HG03045 (cell line): ENCODE results near the gene C1GALT1C1L.
A peak's percentile ranks its signal among the peaks of the same experiment; 100 is the strongest.
"Not testable (repeated sequence)": the region's sequence is repeated elsewhere in the genome, so short reads cannot be mapped to it uniquely, and the experiment has no call there.

Experiments
- ATAC-seq: cut with Tn5 transposase; IDR thresholded peaks from one replicate; pipeline ENCODE4 v1.9.1; 2021; ENCODE audit warnings: mild to moderate bottlenecking, moderate library complexity; ENCODE audit not compliant: unreplicated experiment

C1GALT1C1L gene

DNA sequence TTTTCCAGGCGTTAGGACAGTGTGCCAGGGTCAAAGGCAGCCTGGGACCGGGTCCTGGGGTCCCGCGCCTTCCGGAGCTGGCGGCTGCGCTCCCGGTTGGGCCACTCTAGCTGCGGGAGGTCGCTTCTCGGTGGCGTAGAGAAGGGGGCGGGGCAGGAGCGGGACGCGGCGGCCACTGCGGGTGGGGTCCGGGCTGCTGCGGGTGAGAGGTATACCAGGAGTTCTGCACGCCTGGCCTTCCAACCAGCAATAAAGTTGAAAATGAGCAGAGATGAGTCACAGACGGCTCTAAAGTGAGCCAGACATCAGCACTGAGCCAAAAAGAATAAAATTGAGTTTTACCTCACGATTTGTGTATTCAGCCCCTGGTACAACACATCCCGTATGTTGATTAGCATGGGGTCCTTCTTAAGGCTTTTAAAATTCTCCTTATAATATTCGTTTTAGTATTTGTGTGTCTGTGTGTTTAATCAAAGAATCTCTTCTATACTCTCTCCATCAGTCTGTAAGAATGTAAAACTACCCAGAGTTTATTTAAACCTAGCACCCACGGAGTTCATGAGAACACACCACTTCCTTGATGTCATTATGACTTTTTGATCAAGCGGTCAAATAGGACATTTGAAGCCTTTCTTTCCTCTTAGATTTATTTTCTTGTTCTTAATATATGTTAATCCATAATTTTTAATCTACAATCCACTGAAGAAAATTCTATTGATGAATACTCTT lies at the start of gene C1GALT1C1L:
TSS of gene C1GALT1C1L (minus strand) at position 108 of the 729 bp plus-strand sequence. CDS start at position 1, 107 bp downstream.
- no peak for ATAC-seq

DNA sequence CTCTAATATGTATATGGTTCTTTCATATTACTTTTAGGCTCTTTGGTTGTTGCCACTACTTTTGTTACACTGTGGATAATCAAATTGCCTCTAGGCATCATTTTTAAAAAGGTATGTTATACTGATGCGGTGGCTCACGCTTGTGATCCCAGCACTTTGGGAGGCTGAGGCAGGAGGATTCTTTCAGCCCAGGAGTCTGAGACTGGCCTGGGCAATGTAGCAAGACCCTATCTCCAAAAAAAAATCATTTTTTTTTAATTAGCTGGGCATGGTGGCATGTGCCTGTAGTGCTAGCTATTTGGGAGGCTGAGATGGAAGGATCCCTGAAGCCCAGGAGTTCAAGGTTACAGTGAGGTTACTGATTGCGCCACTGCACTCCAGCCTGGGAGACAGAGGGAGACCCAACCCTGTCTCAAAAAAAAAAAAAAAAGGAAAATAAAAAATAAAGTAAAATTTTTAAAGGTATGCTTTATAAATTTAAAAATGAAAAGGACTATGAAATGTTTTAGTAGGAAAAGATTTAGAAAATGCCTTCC lies 49.5 kb upstream of the C1GALT1C1L start:
- no peak for ATAC-seq

DNA sequence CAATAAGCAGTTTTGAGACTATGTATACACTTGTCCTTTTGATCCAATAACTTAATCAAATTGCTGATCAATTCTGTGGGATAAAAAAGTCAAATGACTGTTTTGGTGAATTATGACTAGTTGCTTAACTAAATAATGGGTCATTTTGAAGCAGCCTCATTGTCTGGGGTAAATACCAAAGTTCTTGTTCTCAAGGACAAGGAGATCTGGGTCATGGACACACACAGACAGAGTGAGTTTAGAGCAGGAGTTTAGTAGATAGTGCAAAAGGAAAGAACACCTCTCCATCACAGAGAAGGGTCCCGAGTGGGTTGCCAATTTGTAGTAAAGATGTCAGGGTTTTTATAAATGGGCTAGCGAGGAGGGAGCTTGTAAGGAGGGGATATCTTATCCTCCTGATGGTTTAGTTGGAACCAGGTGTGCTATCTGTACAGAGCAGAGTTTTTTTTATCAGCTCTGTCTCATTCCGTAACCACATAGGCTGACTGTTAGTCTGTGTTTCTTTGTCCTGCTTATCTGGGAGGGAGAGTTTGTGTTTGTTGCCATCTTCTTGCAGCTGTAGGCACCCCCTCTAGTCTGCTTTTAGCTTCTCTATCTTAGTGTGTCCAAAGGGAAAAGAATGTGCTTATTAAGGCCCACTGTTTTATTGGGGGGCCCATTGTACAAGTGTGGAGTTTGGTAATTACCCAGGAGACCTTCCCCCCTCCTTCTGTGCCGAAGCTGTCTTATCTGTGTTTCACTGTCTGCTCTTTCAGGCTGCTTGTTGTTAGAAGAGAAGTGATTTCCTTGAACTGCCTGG lies 48.7 kb upstream of the C1GALT1C1L start:
- ATAC-seq: no peak

DNA sequence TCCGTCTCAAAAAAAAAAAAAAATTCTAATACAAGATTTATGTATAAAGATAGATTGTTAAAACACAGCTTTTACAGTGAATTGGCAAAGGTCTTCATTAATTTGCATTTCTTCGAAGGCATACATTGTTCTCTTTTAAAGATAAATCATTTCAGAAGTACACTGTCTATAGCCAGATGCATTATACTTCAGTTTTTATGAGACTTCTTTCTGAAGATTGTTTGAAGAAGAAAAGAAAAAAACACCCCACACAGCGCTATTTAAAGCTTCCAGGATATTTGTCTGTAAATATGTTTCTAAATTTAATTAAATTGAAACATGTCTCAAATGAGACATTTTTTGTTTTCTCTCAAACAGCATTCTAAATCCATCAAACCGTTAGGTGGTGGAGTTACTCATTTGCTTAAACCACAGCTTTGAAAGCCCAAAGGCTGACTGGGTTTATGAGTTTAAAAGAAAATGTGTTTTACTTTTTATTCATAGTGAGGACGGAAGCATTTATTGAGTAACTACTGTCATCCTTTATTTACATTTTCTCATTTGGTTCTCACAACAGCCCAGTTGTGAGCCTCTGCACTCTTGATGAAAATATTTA lies 42.4 kb upstream of the C1GALT1C1L start:
- ATAC-seq: peak; percentile 77

DNA sequence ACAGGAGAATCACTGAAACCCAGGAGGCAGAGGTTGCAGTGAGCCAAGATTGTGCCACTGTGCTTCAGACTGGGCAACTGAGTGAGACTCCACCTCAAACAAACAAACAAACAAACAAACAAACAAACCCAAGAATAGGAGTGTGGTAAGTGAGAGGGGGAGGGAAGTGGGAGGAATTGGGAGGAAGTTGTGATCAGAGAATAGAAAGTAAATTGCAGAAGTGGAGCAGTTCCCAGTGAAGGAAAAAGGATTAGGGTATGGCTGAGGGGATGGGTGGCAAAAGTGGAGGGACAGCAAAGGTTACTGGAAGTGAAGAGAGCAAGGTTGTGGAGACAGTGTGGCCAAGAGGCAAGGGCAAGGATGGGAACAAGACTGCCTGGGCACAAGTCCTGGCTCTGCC lies 41.1 kb upstream of the C1GALT1C1L start:
- no peak for ATAC-seq

DNA sequence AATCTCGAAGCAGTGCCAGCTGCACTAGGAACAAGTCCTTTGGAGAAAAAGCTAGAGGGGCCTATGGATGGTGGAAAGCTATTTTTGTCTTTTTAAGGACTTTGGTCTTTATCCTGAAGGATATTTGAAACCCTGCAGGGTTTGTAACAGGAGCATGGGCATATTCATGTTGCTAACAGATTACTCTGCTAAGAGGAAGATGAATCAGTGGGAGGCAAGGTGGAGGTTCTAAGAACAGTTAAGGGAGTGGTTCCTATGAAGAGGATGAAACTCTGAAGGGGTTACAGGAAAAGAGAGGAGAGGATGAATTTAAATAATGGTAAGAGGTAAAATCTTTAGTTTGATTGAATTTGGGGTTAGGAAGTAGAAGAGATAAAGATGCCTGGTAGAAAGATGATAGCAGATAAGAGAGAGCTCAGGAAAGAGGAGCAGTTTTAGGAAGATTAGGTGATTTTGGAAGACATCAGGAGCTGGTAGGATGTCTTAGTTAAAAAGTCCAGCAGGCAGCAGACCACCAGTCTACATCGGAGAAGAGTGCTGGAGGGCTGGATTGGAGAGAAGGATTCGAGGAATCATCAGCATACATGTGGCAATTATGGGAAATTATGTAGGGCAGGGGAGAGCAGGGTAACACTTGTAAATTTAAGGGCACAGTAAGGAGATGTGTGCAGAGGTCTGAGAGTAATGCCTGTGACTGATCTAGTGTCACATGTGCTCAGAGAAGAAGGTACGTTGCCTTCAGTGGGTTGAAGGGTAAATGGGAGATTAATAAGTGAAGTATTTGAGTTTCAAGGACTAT lies 39.3 kb upstream of the C1GALT1C1L start:
- no peak for ATAC-seq

DNA sequence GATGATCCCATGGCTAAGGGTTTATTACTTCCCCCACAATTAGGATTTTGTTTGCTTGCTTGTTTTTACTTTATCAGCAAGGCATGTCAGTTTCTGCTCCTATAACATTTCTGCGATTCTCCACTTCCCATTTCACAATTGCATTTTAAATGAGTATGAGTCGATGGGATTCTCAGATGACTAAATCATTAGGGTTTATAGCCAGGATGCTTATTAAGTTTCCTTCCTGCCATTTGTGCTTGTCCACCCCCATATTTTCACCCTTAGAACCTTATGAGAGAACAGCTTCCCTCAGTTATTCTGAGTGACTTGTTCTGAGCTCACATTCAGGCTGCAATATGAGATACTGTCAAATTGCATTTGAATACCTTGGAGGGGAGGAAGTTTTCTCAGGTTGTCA lies 37.9 kb upstream of the C1GALT1C1L start:
- ATAC-seq: no peak

DNA sequence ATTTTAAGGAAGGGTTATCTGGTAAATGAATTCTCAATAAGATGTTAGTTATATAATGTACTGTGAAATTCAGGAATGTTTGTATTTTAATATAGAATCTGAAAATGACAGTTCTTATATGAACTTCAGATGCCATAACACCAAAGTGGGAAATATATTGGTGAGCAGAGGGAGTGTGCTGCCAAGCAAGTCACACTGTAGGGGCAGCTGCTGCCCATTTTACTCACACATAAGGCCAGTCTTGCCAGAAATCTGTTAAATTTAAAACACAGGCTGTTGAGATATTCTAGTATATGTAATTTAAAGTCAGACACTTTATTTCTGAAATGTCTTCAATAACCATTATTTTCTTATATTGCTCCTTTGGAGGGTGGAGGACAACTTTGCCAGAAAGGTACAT lies 34.6 kb upstream of the C1GALT1C1L start:
- ATAC-seq: no peak

DNA sequence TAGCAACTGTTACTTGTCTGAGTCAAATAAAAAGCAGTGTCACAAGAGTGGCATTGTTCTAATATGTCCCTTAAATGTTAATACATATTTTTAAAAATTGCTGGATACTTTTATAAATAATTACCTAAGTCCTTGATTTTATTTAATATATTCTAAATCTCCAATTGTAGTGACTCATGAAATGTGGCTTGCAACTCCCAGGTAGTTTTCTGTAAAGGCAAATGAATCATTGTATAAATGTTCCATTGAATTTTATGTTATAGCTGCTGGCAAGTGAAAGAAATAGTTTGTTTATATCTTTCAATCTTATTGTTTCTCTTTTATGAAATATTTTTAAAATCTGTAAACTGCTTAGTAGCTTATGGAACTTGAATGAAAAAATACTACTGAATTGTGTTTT lies 32.7 kb upstream of the C1GALT1C1L start:
- no peak for ATAC-seq

DNA sequence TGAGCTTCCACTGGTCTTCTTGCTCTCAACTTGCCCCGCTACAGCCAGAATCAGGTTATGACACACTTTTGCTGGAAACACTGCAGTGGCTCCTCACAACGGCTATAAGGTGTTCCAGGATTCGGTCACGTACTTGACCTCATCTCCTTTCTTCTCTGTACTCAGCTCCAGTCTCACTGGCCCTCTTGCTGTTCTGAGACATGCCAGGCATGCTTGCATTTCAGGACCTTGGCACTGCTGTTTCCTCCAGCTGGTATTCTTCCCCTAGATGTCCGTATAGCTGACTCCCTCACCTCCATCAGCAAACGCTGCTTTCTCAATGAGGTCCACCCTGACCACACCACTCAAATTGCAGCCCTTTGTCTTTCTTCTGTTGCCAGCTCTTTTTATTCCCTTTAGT lies 31.9 kb upstream of the C1GALT1C1L start:
- no peak for ATAC-seq

DNA sequence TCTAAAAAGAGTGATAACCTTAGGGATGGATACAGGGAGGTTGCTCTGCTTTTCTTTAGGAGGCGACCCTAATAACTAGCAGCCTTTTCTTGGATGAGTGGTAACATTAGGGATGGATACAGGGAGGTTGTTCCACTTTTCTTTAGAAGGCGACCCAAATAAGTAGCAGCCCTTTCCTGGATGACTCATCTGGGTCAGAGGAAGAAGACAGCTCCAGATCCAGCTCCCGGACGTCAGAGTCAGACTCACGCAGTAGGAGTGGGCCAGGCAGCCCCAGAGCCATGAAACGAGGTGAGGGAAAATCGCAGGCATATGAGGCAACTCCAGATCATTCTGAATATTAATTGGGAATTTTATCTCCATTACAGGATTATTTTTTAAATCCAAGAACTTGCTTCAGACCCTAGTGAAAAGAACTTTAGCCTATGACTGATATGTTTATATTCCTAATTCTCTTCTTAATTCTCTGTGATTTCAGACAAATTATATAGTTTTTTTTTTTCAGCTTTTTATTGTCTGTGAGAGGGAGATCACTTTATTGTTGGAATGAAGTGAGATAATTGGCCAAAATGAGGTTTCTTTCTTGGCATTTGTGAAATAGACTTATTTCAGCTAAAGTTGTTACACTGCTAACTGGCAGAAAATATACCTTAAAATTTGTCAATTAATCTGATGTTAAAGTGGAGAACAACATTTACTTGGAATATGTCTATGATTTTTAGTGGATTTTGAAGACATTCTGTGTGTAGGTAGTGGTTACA lies 31.2 kb upstream of the C1GALT1C1L start:
- no peak for ATAC-seq

DNA sequence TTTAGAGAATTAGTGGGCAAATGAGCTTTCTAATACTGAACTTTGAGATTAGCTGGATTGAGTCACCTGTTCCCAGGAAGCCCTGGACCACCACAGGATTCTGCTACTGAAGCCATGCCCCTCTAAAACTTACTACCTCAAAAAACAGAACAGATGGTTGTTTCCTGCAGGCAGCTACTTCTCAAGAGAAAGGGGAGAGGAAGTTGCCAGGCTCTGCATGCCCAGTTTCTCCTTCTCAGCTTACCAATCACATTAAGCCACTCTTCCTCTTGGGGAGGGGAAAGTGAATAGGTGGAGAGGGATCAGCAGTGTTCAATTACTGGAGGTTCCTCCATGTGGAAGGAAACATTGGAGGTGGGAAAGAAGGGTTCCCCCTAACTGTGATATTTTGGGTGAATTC lies 24.9 kb upstream of the C1GALT1C1L start:
- ATAC-seq: no peak

DNA sequence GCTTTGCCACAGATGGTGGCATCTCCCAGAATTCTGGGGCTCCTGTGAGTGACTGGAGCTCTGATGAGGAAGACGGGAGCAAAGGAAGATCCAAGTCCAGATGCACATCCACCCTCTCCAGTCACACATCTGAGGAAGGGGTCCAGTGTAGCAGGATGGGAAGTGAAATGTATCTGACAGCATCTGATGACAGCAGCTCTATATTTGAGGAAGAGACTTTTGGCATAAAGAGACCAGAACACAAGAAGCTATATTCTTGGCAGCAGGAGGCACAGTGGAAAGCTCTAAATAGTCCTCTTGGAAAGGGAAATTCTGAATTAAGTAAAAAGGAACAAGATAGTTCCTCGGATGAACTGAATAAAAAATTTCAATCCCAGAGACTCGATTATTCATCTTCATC lies 23.5 kb upstream of the C1GALT1C1L start:
- ATAC-seq: no peak

DNA sequence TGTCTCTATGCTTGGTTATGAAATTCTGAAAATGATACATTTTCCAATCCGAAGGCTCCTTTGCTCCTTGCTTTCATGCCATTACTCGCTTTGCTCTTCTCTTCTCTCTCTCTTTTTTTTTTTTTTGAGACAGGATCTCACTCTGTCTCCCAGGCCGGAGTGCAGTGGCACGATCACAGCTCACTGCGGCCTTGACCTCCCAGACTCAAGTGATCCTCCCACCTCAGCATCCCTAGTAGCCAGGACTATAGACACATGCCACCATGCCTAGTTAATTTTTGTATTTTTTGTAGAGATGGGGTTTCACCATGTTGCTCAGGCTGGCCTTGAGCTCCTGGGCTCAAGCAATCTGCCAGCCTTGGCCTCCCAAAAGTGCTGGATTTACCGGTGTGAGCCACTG lies 21.9 kb upstream of the C1GALT1C1L start:
- ATAC-seq: not testable (repeated sequence)

DNA sequence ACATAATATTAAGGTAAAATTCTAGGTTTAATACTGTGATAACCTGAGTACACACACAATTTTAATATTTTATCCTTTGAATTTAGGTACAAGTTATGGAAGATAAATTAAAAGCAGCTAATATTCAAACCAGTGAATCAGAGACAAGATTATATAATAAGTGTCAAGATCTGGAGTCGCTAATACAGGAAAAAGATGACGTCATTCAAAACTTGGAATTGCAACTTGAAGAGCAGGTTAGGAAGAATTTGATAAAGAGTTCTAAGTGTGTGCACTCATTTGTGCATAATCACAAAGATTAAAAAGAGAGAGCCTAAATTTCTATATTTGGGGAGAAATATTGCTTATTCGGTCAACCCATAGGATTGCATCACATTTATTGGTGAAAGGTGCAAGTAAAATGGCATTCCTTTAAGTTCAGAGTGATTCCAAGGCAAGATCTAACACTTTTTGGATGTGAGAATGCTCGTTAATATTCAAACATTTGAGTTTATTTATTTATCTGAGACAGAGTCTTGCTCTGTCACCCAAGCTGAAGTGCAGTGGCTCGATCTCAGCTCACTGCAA lies 16.3 kb upstream of the C1GALT1C1L start:
- no peak for ATAC-seq

DNA sequence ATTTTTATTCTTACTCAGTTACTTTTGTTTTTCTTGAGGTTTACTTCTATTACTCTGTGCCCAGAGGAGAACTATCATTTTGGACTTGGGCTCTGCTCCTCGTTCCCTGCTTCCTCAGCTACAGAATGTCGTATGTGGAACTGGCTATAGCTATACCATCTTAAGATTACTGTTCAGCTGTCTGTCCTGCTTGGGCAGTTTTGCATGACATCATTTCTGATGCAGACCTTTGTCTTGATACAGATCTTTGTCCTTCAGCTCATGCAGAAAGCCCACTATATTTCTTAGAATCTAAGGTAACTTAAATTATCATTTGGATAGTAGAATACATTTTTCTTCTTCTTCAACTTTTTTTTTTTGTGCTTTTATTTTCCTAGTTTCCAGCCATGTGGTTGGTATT lies 13.8 kb upstream of the C1GALT1C1L start:
- no peak for ATAC-seq

DNA sequence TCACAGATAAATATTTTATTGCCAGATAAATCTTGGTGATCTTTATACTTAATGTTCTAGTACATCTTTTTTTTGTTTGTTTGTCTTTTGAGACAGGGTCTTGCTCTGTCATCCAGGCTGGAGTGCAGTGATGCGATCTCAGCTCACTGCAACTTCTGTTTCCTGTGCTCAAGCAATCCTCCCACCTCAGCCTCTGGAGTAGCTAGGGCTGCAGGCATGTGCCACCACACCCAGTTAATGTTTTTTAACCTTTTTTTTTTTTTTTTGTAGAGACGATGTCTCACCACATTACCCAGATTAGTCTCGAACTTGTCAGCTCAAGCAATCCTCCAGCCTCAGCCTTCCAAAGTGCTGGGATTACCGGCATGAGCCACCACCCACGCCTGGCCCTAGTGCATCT lies 9.1 kb upstream of the C1GALT1C1L start:
- no peak for ATAC-seq

DNA sequence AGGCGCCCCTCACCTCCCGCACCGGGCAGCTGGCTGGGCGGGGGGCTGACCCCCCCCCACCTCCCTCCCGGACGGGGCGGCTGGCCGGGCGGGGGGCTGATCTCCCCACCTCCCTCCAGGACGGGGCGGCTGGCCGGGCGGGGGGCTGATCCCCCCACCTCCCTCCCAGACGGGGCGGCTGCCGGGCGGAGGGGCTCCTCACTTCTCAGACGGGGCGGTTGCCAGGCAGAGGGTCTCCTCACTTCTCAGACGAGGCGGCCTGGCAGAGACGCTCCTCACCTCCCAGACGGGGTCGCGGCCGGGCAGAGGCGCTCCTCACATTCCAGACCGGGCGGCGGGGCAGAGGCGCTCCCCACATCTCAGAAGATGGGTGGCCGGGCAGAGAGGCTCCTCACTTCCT lies 1.6 kb upstream of the C1GALT1C1L start:
- ATAC-seq: not testable (repeated sequence)

DNA sequence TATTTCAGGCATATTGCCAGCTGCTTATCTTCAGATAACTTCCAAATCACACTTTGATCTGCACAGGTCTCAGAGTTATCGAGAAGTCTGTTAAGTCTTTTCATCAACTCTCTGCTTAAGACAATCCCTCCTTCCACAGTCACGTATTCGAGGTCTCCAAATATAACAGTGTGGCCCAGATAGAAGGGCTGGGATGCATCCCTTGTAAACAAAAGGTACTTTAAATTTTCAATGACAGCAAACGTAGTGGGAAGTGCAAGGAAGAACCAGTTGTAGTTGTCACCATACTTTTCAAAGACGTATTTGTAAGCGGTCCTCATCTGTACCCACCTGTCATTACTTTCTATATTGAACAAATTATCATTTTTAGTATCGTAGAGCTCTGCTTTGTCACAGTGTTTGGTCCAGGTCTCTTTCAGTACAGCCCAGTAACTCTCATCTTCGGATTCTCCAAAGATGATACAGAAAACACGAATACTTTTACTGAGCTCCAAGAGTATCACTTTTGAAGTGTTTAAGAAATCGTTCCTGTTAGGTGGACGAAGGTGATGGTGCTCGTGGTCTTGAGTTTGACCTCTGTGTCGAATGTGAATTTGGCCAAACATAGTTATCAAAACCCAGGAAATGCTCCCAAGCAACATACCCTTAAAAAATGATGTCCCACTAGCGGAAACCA lies 445 bp downstream of the C1GALT1C1L start:
- no peak for ATAC-seq
